Activated CD8-positive, alpha-beta memory T cell treated with anti-CD3 and anti-CD28 coated beads for 36 hours (primary cell): ENCODE data around the gene LRRC8E. TPM values are rescaled to one million over a fixed set of nuclear protein-coding genes. Genes with fewer than 3 reads are reported as not detected.

Experiments used
- CTCF ChIA-PET: fragments of 350-600 bp; sonication (Branson Sonifier 250); formaldehyde crosslinking; loops from one replicate; lab custom pipeline; 2021; ENCODE audit warnings: antibody characterized with exemption; lab: Charles Lee
- POLR2A ChIA-PET: fragments of 350-600 bp; sonication (Branson Sonifier 250); formaldehyde crosslinking; loops from one replicate; lab custom pipeline; 2021; ENCODE audit warnings: antibody characterized with exemption; lab: Charles Lee
- total RNA-seq, 2 experiments: library from RNA; stranded (reverse); gene quantifications; one replicate each; pipeline ENCODE4 v1.2.3, GENCODE V29; 2021

LRRC8E gene
- total RNA-seq: not detected

DNA sequence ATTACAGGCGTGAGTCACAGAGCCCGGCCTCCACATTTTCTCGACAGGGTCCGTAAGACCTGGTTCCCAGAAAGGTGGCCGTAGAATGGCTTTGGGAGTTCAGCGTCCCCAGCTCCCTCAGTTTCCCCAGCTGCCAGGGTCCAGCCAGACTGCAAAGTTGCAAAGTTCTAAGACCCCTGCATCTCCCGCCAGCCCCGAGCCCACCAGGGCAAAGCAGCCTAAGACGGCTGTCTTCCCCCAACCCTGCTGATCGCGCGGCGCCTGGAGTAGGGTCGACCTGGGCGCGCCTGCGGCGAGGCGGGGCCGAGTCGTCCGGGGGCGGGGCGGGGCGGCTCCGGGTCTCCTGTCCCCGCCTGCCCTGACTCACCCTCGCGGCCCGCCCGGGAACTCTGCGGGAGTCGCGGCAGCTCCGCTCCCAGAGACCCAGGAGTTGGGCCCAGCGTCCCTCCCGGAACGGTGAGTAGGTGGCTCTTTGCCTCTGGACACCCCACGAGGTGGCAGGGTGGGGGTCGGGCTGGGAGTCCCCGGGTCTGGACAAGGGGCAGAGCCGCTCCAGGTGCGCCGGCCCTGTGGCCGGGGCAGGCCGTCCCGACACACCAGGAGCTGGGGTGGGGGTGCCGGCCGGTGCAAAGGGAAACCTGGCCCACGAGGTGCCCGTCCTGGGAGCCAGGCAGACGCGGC lies at the start of gene LRRC8E:
Gene LRRC8E, plus strand, starts transcription at position 366 of the 681 bp plus-strand sequence. CDS start 7,094 bp downstream, outside the sequence.
- CTCF ChIA-PET: interaction anchor here (0.9 kb wide), 1 partner anchor 19 kb away, joined by 3 read pairs; no protein-coding TSS in a partner anchor
- POLR2A ChIA-PET: no interaction called here

DNA sequence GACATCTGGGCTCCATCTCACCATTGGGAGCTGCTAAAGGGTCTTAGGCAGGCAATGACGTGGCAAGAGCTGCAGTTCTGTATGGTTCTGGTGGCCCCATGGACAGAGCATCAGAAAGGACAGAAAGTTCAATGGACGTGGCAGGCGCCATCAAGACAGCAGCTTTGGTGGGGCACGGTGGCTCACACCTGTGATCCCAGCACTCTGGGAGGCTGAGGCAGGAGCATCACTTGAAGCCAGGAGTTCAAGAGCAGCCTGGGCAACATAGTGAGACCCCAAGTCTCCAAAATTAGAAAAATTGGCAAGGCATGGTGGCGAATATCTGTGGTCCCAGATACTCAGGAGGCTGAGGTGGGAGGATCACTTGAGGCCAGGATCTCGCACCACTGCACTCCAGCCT lies 48.8 kb upstream of the LRRC8E start:
- POLR2A ChIA-PET: no interaction called here
- CTCF ChIA-PET: no interaction called here

DNA sequence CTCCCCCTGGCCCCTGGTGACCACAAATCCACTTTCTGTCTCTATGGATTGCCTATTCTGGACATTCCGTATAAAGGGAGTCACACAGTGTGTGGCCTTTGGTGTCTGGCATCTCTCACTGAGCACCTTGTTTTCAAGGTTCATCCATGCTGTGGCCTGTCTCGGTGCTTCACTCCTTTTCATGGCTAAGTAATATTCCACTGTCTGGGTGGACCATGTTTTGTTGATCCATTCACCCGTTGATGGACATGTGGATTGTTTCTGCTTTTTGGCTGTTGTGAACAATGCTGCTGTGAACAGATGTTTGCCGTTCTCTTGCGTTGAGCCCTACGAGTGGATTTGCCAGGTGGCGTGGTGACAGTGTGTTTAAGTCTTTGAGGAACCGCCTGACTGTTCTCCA lies 47.7 kb upstream of the LRRC8E start:
- POLR2A ChIA-PET: no interaction called here
- CTCF ChIA-PET: no interaction called here

DNA sequence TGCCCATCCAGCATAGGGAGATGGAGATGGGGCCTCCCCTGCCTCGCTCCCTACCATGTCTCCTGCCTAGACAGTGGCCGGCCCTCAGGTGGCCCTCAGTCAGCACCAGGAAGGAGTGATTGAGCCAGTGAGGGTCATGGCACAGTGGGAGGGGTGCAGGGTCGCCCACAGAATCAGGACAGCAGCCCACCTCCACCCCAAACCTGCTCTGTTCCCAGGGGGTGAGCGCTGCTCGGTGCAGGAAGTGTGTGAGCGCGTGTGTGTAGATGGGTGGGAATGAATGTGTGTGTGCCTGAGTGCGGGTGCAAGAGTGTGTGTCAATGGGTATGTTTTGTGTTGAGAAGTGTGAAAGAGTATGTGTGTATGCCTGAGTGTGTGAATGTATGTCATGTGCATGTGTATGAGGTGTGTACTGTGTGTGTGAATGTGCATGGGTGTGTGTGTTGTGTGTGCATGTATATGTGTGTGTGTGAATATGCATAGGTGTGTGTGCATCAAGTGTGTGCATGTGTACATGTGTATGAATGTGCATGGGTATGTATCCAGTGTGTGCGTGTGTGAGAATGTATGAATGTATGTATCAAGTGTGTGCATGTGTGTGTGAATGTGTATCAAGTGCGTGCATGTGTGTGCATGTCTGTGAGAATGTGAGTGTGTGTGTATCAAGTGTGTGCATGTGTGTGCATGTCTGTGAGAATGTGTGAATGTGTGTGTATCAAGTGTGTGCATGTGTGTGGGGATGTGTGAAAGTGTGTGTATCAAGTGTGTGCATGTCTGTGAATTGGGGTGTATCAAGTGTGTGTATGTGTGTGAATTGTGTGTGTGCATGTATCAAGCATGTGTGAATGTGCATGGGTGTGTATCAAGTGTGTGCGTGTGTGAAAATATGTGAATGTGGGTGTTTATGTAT lies 46.3 kb upstream of the LRRC8E start:
- CTCF ChIA-PET: no interaction called here
- POLR2A ChIA-PET: no interaction called here

DNA sequence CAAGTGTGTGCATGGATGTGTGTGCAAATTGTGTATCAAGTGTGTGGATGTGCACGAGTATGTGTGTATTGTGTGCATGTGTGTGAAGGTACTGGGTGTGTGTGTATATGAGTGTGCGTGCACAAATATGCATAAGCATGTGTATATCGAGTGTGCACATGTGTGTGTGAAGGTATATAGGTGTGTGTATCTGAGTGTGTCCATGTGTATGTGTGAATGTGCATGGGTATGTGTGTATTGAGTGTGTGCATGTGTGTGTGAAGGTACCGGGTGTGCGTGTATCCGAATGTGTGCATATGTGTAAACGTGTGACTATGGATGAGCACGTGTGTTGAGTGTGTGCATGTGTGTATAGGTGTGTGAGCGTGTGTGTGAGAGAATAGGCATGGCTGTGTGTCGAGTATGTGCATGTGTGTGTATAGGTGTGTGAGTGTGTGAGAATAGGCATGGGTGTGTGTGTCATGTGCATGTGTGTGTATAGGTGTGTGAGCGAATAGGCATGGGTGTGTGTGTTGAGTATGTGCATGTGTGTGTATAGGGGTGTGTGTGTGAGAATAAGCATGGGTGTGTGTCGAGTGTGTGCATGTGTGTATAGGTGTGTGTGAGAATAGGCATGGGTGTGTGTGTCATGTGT lies 45.5 kb upstream of the LRRC8E start:
- POLR2A ChIA-PET: no interaction called here
- CTCF ChIA-PET: no interaction called here

DNA sequence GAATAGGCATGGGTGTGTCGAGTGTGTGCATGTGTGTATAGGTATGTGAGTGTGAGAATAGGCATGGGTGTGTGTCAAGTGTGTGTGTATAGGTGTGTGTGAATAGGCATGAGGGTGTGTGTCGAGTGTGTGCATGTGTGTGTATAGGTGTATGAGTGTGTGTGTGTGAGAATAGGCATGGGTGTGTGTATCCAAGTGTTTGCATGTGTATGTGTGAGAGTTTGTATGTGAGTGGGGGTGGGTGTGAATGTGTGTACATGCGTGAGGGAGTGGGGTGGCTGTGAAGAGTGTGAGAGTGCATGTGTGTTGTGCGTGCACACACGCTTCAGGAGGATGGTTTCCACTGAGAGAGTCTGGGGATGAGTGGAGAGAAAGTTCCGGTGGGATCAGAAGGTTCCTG lies 44.8 kb upstream of the LRRC8E start:
- ChIA-PET CTCF (no interaction called here), POLR2A (no interaction called here)

DNA sequence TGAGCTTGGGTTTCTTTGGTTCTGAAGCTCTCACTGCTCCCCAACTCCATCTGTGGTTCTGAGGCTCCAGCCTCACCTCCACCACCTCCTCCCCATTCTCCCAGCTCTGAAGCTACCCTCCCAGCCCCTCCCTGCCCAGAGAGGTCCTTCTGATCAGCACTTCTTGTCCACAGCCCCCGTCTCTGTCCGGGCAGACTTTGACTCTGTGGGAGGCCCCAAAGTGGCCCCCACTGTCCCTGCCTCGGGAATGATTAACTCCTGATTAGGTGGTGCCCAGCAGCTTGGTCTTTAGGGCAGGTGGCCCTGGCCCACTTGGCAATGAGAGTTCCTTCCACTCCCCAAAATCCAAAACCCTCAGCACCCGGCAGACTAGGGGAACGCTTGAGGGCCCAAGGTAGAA lies 43.9 kb upstream of the LRRC8E start:
- ChIA-PET POLR2A (no interaction called here), CTCF (no interaction called here)

DNA sequence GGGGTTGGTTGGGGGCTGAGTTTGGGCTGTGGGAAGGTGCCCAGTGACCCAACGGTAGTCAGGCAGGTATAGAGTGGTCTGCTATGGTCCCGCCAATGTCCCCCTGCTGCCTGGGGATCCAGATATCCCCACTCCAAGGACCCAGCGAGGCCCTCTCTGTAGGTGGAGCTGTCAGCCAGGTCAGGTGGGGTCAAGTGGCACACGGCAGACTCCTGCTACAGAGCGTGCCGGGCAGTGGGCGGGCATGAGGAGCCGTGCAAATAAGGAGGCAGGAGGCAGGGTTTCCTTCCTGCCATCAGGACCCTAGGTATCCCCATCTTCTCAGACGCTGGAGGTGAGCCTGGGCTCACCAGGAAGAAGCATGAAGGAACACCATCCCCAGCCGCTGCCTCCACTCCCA lies 43.4 kb upstream of the LRRC8E start:
- POLR2A ChIA-PET: no interaction called here
- CTCF ChIA-PET: no interaction called here

DNA sequence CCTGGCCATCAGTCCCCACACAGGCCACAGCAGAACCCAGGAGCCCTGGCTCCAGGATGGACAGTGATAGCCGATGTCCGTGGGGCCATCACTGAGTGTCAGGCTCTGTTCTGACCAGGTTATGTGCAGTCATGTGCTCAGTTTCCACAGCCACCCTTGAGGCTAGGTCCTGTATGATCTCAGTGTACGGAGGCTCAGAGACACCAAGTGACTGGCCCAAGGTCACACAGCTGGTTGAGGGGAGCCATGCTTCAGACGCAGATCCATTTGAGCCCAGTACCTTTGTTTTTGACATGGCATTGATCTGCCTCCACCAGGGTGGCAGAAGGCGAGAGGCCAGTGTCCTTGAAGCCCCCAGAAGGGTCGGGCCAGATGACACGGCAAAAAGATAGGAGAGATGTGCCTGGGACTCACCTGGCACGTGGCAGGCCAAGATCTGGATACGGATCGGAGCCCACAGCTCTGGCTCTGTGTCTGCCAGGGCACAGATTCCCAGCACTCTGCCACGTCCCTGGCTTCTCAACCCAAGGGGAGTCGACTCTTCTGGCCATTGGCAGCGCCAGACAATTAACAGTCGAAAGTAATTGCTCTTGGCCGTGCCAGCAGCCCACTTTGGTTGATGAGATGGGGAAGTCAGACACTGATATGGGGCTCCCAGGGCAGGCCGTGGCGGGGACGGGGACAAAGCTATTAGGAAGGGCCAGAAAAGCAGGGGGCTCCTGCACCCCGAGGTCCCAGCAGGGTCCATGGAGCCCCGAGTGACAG lies 42.7 kb upstream of the LRRC8E start:
- ChIA-PET CTCF (no interaction called here), POLR2A (no interaction called here)

DNA sequence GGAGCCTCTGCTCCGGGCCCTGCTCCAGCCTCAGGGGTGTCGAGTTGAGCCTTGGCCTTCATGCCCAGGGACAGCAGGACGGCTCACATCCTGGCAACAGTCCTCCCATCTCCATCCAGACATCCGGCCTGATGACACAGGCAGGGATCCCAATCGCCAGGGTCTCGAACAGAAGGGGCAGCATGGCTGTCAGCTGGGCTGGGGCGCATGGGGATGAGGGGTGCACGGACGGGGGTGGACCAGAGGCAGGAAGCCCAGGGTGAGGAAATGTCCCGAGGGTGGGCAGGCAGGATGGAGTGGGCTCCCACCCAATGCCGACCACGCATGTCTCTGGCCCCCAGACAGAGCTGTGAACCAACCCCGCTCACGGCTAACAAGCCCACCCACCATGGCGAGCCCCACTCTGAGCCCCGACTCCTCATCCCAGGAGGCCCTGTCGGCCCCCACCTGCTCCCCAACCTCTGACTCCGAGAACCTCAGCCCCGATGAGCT lies 42.1 kb upstream of the LRRC8E start:
- ChIA-PET CTCF (no interaction called here), POLR2A (no interaction called here)

DNA sequence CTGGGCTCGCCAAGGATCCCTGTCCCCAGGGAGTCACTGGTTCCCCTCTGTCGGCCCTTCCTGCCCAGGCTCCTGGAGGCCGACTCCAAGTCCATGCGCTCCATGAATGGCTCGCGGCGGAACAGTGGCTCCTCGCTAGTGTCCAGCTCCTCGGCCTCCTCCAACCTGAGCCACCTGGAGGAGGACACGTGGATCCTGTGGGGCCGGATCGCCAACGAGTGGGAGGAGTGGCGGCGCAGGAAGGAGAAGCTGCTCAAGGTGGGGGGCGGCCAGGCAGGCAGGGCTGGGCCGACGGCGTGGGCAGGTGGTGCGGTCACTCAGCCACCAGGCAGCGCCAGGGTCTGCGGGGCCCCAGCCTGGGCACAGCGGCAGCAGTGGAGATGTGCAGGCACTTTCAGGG lies 40.6 kb upstream of the LRRC8E start:
- ChIA-PET POLR2A (no interaction called here), CTCF (interaction anchor here (0.8 kb wide), 1 partner anchor 714 kb away, joined by 3 read pairs; no protein-coding TSS in a partner anchor)

DNA sequence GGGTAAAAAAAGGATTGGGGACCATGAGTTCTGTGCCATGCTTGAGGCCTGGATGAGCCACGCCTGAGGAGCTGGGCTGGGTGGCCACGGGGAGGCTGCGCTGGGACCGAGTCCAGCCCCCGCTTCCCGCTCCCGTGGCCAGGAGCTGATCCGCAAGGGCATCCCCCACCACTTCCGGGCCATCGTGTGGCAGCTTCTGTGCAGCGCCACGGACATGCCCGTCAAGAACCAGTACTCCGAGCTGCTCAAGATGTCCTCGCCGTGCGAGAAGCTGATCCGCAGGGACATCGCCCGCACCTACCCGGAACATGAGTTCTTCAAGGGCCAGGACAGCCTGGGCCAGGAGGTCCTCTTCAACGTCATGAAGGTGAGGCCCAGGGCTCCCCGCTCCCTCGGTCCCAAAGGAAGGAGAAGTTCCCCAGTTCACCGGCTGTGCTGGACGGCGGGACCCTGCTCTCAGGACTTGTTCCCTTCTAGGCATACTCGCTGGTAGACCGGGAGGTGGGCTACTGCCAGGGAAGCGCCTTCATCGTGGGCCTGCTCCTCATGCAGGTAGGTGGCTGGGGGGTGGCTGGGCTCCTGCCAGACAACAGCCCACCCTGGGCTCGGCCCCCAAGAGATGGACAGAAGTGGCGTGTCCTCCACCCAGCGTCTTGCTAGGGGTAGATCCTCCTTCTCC lies 39.4 kb upstream of the LRRC8E start:
- ChIA-PET CTCF (interaction anchor here (0.6 kb wide), 1 partner anchor 59 kb away, joined by 3 read pairs; no protein-coding TSS in a partner anchor), POLR2A (no interaction called here)

DNA sequence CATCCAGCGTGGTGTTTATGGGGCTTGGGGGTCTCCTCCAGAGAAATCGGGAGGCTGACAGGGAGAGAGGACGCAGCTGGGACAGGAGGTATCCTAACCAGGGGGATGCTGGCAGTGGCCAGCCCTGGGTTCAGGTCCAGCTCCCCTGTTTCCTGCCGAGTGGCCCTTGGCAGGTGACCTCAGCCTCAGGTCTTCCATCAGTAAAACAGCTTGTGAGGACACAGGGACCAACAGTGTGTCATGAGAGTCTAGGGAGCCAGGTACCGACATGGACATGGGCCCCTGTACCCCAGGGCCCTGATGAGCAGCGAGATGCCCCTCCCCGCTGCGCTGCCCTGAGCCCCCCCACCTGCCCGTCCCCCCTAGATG lies 38.7 kb upstream of the LRRC8E start:
- ChIA-PET POLR2A (no interaction called here), CTCF (interaction anchor here (0.6 kb wide), 1 partner anchor 60 kb away, joined by 3 read pairs; no protein-coding TSS in a partner anchor)

DNA sequence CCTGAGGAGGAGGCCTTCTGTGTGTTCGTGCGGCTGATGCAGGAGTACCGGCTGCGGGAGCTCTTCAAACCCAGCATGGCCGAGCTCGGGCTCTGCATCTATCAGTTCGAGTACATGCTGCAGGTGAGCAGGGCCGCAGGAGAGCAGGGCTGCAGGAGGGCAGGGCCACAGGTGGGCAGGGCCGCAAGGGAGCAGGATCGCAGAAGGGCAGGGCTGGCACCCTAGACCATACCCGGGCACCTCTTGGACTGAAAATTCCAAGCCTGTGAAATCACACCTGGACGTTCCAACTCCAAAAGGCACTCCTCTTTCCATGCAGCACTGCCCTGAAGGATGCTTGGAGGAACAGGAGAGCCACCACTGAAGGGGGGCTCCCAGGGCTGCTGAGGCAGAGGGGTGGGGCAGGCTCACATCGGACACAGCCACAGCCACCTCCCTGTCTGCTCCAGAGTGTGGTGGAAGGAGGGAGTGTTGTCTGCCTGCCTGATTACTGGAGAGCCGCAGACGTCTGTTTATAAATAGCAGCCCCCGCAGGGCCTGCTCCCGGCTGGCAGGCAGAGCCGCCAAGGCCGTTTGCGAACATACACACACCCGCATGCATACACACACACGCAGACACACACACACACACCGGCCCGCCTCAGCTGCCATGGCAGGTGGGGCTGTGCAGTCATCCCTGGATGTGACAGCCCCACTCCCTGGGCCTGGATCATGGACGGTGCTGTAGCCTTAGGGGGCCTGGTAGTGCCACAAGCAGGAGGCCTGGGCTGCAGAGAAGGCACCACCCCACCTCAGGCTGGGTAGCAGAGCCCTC lies 38.1 kb upstream of the LRRC8E start:
- ChIA-PET CTCF (no interaction called here), POLR2A (no interaction called here)

DNA sequence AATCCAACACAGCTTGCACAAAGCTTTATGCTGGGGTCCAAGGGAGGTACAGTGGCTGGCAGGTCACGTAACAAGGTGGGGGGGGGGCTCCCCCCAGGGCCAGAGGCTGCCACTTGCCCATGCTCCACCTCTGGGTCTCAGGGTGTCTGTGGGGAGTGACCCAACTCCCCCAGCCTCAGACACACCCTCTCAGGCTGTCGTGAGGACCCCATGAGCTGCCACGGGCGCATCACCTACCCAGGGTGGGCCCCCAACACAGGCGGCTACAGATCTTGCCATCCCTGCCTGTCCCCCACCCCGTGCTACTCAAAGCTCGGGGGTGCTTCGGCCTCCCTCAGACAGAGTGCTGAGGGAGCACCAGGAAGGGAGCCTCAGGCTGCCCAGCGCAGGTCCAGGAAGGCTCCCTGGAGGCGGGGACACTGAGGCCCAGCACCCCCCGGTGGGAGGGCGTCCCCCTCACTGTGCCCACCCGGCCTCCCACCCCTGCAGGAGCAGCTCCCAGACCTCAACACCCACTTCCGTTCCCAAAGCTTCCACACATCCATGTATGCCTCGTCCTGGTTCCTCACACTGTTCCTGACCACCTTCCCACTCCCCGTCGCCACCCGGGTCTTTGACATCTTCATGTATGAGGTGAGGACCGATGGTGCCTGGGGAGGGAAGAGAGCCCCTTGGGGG lies 37.2 kb upstream of the LRRC8E start:
- CTCF ChIA-PET: no interaction called here
- POLR2A ChIA-PET: no interaction called here

DNA sequence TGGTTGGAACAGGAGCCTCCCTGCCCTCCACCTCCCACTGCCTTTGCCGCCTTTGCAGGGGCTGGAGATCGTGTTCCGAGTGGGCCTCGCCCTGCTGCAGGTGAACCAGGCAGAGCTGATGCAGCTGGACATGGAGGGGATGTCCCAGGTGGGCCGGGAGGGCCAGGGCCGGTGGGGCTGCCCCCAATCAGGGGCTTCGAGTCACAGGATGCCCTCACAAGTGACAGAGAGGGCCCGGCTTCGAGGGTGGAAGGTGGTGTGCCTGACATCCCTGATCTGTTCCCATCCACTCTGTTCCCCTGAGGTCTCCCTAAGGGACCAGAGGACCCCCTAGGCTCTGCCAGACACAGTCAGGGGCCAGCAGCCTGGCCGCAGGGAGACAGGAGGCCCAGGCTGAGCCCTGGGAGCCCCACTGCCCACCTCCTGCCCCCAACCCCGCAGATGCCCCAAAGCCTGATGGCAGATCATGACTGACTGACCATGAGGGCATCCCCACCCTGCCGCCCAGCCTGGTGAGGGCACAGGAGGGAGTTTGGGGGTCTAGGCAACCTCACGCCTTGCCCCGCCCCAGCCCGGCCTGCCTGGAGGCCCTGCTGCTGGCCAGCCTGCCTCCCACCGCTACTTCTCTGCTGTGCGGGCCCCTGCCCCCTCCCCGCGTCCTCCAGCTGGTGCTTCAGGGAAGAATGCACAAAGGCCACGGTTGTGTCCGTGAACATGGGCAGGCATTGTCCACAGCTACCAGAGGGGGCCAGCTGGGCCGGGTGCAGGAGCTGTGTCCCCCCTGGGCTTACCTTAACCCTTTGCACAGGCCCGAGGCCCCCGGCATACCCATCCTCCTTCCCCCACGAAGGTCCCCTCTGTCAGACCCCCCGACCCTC lies 36.4 kb upstream of the LRRC8E start:
- POLR2A ChIA-PET: no interaction called here

More for the DNA sequence above, 36.4 kb upstream of the LRRC8E start:
- CTCF ChIA-PET: interaction anchor here (3.0 kb wide), 1 partner anchor 17 kb away, joined by 16 read pairs; no protein-coding TSS in a partner anchor
